K562 (cell line): Measurements from ENCODE around the gene RFX6. TPM values are rescaled to one million over a fixed set of nuclear protein-coding genes. Genes with fewer than 3 reads are reported as not detected.

ENCODE experiments used
- ATAC-seq: fragments of 200-7000 bp; cut with Tn5 transposase; 3 replicates; pipeline ENCODE4 v1.9.1; 2020; ENCODE audit warnings: moderate library complexity
- BruUV-seq: library from RNA; stranded (reverse); fragments of 400-500 nt; replicated peaks from 2 replicates; lab custom pipeline; 2021; lab: Mats Ljungman, UMichigan
- CTCF ChIA-PET: fragments of 300-600 bp; formaldehyde crosslinking; extraction: SDS; loops from one replicate; lab custom pipeline; 2021; ENCODE audit warnings: low intra/inter-chr PET ratio; lab: Yijun Ruan, JAX
- POLR2A ChIA-PET: fragments of 300-600, 350-650 bp; sonication (Branson Sonifier 250); formaldehyde crosslinking; extraction: SDS; loops from one replicate; lab custom pipeline; 2021; ENCODE audit warnings: antibody characterized with exemption, inconsistent platforms; lab: Yijun Ruan, JAX
- DNase-seq, 4 experiments: peaks; one replicate each; pipeline versions ENCODE4 v3.0.0 to v3.0.0-alpha.2; 2011 to 2018; ENCODE audit warnings: low spot score in 3 of 4, mixed read lengths in 3 of 4; ENCODE audit errors: extremely low read depth in 1 of 4
- FAIRE-seq: peaks from 2 replicates; lab custom pipeline; 2011; peaks lifted over from hg19 to GRCh38; lab: Jason Lieb, UNC
- H2AFZ ChIP-seq: 2 replicates; pipeline ENCODE4 v1.6.0; 2011; ENCODE audit warnings: low read depth, low read length, control low read depth, inconsistent platforms
- H3K27ac ChIP-seq: fragments of 200-600 bp; 3 replicates; pipeline ENCODE4 v1.8.0; 2011; ENCODE audit warnings: low read depth, mild to moderate bottlenecking, control low read depth, inconsistent platforms, low read length, moderate library complexity, mixed read lengths; ENCODE audit errors: extremely low read depth
- H3K27me3 ChIP-seq, 2 experiments: fragments of 300-600 bp in 1 of 2; 2 replicates in 1 of 2; 3 replicates in 1 of 2; pipeline versions ENCODE4 v1.6.0 to v1.8.0; 2011; ENCODE audit warnings: inconsistent platforms in 2 of 2, low read length in 2 of 2, mild to moderate bottlenecking in 1 of 2, mixed read lengths in 1 of 2, moderate library complexity in 1 of 2; ENCODE audit not compliant: control insufficient read depth in 2 of 2, insufficient read depth in 2 of 2
- H3K36me3 ChIP-seq: fragments of 300-600 bp; 3 replicates; pipeline ENCODE4 v1.8.0; 2011; ENCODE audit warnings: mild to moderate bottlenecking, low read length, inconsistent platforms; ENCODE audit not compliant: control insufficient read depth, insufficient read depth
- H3K4me1 ChIP-seq, 2 experiments: fragments of 200-600 bp in 1 of 2; replicated peaks in 1 of 2; 2 replicates in 1 of 2; 3 replicates in 1 of 2; pipeline versions ENCODE4 v1.5.1 to v1.8.0; 2011; ENCODE audit warnings: inconsistent platforms in 2 of 2, low read length in 2 of 2, mild to moderate bottlenecking in 1 of 2, mixed read lengths in 1 of 2, moderate library complexity in 1 of 2; ENCODE audit not compliant: control insufficient read depth in 2 of 2, insufficient read depth in 2 of 2
- H3K4me2 ChIP-seq: 2 replicates; pipeline ENCODE4 v1.6.1; 2011; ENCODE audit warnings: low read length, control low read depth, inconsistent platforms, mixed read lengths; ENCODE audit not compliant: insufficient read depth
- H3K4me3 ChIP-seq: fragments of 200-600 bp; sonication (generic), shearing (Covaris generic); 2 replicates; pipeline ENCODE4 v1.5.1; 2016; ENCODE audit warnings: control low read depth, inconsistent platforms
- H3K79me2 ChIP-seq: fragments of 200-600 bp; 3 replicates; pipeline ENCODE4 v1.8.0; 2011; ENCODE audit warnings: low read length, inconsistent platforms; ENCODE audit not compliant: control insufficient read depth, insufficient read depth
- H3K9ac ChIP-seq, 2 experiments: 2 replicates each; pipeline versions ENCODE4 v1.6.0 to v1.6.1; 2011; ENCODE audit warnings: low read depth in 2 of 2, low read length in 2 of 2, control low read depth in 1 of 2, inconsistent platforms in 1 of 2, mild to moderate bottlenecking in 1 of 2, mixed read lengths in 1 of 2; ENCODE audit not compliant: insufficient read depth in 1 of 2
- H3K9me1 ChIP-seq: one replicate; pipeline ENCODE4 v1.6.0; 2011; ENCODE audit warnings: inconsistent platforms, mild to moderate bottlenecking, low read length, moderate library complexity; ENCODE audit not compliant: control insufficient read depth, insufficient read depth
- H3K9me3 ChIP-seq: replicated peaks from 2 replicates; pipeline ENCODE4 v1.5.1; 2011; ENCODE audit warnings: low read depth, low read length, inconsistent platforms; ENCODE audit not compliant: control insufficient read depth, insufficient read depth
- H4K20me1 ChIP-seq: replicated peaks from 2 replicates; pipeline ENCODE4 v1.6.1; 2011; ENCODE audit warnings: low read length, inconsistent platforms, mixed read lengths; ENCODE audit not compliant: control insufficient read depth, insufficient read depth
- CBFB ChIP-seq: sonication (generic); formaldehyde crosslinking; IDR thresholded peaks from 2 replicates; pipeline ENCODE4 v1.4.0; 2020; ENCODE audit warnings: mild to moderate bottlenecking, missing genetic modification reagents
- HSF4 ChIP-seq: fragments of 250-450 bp; sonication (Bioruptor Pico); IDR thresholded peaks from 2 replicates; pipeline ENCODE4 v2.1.2; 2022; ENCODE audit warnings: mild to moderate bottlenecking, moderate library complexity, borderline replicate concordance
- NCOA2 ChIP-seq, 2 experiments: fragments of 450-650 bp; IDR thresholded peaks; 2 replicates each; pipeline ENCODE4 v1.6.1; 2018; ENCODE audit warnings: mild to moderate bottlenecking in 2 of 2, moderate library complexity in 1 of 2; ENCODE audit not compliant: partially characterized antibody in 2 of 2
- SIRT6 ChIP-seq: IDR thresholded peaks from one replicate; pipeline ENCODE4 v1.6.1; 2012; ENCODE audit warnings: low read depth, mild to moderate bottlenecking, control low read depth, inconsistent platforms, low read length, moderate library complexity
- ZNF124 ChIP-seq: sonication (generic); formaldehyde crosslinking; IDR thresholded peaks from 2 replicates; pipeline ENCODE4 v1.8.1; 2022; ENCODE audit warnings: missing genetic modification reagents
- ZNF75A ChIP-seq: fragments of 450-650 bp; formaldehyde crosslinking; IDR thresholded peaks from 2 replicates; pipeline ENCODE4 v1.4.0; 2020; ENCODE audit warnings: mild to moderate bottlenecking
- WGBS: fragments of 100-300 bp; shearing (Covaris generic); methylation state at CpG from one replicate; pipeline ENCODE4 v1.1.6; 2016; ENCODE audit warnings: low coverage, mixed read lengths; ENCODE audit not compliant: insufficient coverage; ENCODE audit errors: missing lambda C conversion rate; 5-methylcytosine and 5-hydroxymethylcytosine counted together
- in situ Hi-C: fragments of 300-500 bp; cut with MboI; formaldehyde crosslinking; loops from 4 replicates; pipeline ENCODE4 v1.15.0; 2018; ENCODE audit warnings: inconsistent platforms, mixed read lengths
- intact Hi-C: fragments of 100-400 bp; cut with micrococcal nuclease; formaldehyde crosslinking; loops from 2 replicates; pipeline ENCODE4 v1.14.2; 2022
- polyA plus RNA-seq, 8 experiments: library from polyadenylated mRNA; depleted of rRNA in 4 of 8; stranded (reverse) in 5 of 8; unstranded in 3 of 8; fragments of >200 nt; fragmentation: Nextera tagmentation in 2 of 8; fragmentation: Illumina TruSeq in 1 of 8; extraction: Ambion mirVana in 2 of 8; extraction: Trizol in 1 of 8; gene quantifications; 2 replicates each; pipeline versions ENCODE4 v1.2.1 to v1.2.3, GENCODE V29; 2011 to 2014; ENCODE audit warnings: inconsistent platforms in 1 of 8, missing spikeins in 1 of 8
- total RNA-seq, 7 experiments: library from RNA; depleted of rRNA in 6 of 7; stranded (reverse); fragments of >200 nt in 6 of 7; fragmentation: Illumina TruSeq in 2 of 7; extraction: Trizol in 2 of 7; gene quantifications; 2 replicates each; pipeline versions ENCODE4 v1.2.1 to v1.2.3, GENCODE V29; 2011 to 2021; ENCODE audit warnings: low replicate concordance in 1 of 7
- TF ChIP-seq, protein P1 (sequence below), 2 experiments: fragments of 450-650 bp; formaldehyde crosslinking in 1 of 2; IDR thresholded peaks; 2 replicates each; pipeline versions ENCODE4 v1.4.0 to v1.6.1; 2014 to 2020; ENCODE audit warnings: mild to moderate bottlenecking in 2 of 2, borderline replicate concordance in 1 of 2, low read depth in 1 of 2
- TF ChIP-seq, protein P2 (sequence below): sonication (generic); formaldehyde crosslinking; IDR thresholded peaks from 2 replicates; pipeline ENCODE4 v1.8.1; 2022; ENCODE audit warnings: missing genetic modification reagents

Gene RFX6
- total and polyA plus RNA-seq, 9 of the 15 experiments (the other 6 are each of a cell fraction or from before 2014, with no cell fraction given), result not detected

- in situ Hi-C loops, result no loop called here
- no peak overlapping the region for H3K27ac ChIP-seq
- intact Hi-C loops, result no loop called here
- H2AFZ ChIP-seq, result no peak overlapping the region
- no peaks in the 10 kb centered on the region for H3K9me1 ChIP-seq
- H3K36me3 ChIP-seq, result no peaks in the 10 kb centered on the region
- H3K4me2 ChIP-seq, result no peak overlapping the region
- no peak overlapping the region for H3K4me3 ChIP-seq
- POLR2A ChIA-PET, result no interaction called here
- 1% methylated on average over 5 of the region's 5 CpGs for WGBS
- H3K4me1 ChIP-seq, result no peaks in the 10 kb centered on the region
- BruUV-seq, result no TSS peak
- H4K20me1 ChIP-seq, result no peaks in the 10 kb centered on the region
- CTCF ChIA-PET, result no interaction called here
- FAIRE-seq (no peak), ATAC-seq (no peak), DNase-seq (no peak)
- TF ChIP-seq ZNF124 (CRISPR knock-in tag) (no peak), ZNF75A (CRISPR knock-in tag) (no peak), CBFB (CRISPR knock-in tag) (no peak), NCOA2 (IDR thresholded peaks at IDR 0.05; ENCODE audit: partially characterized antibody in 2 of 2) (no peak), HSF4 (CRISPR knock-in tag) (no peak), SIRT6 (no peak)
- TF ChIP-seq, protein P1, sequence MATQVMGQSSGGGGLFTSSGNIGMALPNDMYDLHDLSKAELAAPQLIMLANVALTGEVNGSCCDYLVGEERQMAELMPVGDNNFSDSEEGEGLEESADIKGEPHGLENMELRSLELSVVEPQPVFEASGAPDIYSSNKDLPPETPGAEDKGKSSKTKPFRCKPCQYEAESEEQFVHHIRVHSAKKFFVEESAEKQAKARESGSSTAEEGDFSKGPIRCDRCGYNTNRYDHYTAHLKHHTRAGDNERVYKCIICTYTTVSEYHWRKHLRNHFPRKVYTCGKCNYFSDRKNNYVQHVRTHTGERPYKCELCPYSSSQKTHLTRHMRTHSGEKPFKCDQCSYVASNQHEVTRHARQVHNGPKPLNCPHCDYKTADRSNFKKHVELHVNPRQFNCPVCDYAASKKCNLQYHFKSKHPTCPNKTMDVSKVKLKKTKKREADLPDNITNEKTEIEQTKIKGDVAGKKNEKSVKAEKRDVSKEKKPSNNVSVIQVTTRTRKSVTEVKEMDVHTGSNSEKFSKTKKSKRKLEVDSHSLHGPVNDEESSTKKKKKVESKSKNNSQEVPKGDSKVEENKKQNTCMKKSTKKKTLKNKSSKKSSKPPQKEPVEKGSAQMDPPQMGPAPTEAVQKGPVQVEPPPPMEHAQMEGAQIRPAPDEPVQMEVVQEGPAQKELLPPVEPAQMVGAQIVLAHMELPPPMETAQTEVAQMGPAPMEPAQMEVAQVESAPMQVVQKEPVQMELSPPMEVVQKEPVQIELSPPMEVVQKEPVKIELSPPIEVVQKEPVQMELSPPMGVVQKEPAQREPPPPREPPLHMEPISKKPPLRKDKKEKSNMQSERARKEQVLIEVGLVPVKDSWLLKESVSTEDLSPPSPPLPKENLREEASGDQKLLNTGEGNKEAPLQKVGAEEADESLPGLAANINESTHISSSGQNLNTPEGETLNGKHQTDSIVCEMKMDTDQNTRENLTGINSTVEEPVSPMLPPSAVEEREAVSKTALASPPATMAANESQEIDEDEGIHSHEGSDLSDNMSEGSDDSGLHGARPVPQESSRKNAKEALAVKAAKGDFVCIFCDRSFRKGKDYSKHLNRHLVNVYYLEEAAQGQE (IDR thresholded peaks at IDR 0.05; ENCODE audit: borderline replicate concordance), result no peak
- TF ChIP-seq, protein P1 (CRISPR knock-in tag; IDR thresholded peaks at IDR 0.05; ENCODE audit: low read depth), result no peak
- TF ChIP-seq, protein P2, sequence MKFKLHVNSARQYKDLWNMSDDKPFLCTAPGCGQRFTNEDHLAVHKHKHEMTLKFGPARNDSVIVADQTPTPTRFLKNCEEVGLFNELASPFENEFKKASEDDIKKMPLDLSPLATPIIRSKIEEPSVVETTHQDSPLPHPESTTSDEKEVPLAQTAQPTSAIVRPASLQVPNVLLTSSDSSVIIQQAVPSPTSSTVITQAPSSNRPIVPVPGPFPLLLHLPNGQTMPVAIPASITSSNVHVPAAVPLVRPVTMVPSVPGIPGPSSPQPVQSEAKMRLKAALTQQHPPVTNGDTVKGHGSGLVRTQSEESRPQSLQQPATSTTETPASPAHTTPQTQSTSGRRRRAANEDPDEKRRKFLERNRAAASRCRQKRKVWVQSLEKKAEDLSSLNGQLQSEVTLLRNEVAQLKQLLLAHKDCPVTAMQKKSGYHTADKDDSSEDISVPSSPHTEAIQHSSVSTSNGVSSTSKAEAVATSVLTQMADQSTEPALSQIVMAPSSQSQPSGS (CRISPR knock-in tag), result no peak
- H3K9ac ChIP-seq, result no peak overlapping the region
- no peaks in the 10 kb centered on the region for H3K9me3 ChIP-seq
- H3K79me2 ChIP-seq, result no peaks in the 10 kb centered on the region
- H3K27me3 ChIP-seq, result no peaks in the 10 kb centered on the region; a peak in 1 of 5 replicates
Measured at GRCh38 chr6:116836606-116837342, 40.3 kb upstream of the RFX6 start.
